GM19438 (cell line): Measurements from ENCODE around the gene GORAB.

Source experiments
- ATAC-seq: cut with Tn5 transposase; IDR thresholded peaks from one replicate; pipeline ENCODE4 v1.9.1; 2021; ENCODE audit warnings: low read depth; ENCODE audit not compliant: unreplicated experiment

The GORAB gene, protein sequence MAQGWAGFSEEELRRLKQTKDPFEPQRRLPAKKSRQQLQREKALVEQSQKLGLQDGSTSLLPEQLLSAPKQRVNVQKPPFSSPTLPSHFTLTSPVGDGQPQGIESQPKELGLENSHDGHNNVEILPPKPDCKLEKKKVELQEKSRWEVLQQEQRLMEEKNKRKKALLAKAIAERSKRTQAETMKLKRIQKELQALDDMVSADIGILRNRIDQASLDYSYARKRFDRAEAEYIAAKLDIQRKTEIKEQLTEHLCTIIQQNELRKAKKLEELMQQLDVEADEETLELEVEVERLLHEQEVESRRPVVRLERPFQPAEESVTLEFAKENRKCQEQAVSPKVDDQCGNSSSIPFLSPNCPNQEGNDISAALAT

DNA sequence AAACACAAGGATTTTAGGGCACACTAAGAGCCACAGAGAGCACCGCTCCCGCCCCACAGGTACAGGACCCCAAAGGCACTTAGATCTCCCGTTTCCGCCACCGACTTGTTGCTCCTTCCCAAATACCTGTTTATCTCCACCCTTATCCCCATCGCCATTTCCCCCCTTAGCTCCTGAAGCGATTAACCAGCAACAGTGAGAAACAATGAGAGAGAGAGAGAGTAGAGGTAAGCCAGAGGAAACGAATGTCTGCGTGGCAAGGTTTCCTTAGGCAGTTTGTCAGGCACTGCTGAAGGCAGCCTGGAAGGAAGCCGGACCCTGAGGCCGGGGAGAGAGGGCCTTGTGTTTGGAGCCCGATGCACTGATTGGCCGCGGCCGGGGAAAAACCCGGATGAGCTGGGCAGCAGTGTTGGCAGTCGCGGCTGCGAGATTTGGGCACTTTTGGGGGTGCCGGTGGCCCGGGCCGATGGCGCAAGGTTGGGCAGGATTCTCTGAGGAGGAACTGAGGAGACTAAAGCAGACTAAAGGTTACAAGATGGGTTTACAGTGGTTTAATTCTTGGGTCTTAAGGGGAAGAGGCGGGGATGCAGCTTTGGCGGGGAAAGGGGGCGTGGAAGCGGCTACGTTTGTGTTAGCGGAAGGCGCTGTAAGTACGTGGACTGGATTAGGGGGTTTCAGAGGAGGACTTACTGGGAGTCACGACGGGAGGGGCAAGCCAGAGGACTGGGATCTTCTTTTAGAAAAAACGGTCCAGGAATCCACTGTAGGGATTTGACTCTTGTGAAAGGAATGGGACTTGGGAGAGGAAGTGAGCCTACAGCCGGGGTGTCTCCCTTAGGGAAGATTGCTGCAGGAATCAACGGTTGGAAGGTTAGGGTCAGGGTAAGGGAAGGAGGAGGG lies at the start of gene GORAB:
TSS of gene GORAB (plus strand) at position 409 of the 900 bp plus-strand sequence. CDS start at position 467, 58 bp downstream.
- ATAC-seq = peak; percentile 97

DNA sequence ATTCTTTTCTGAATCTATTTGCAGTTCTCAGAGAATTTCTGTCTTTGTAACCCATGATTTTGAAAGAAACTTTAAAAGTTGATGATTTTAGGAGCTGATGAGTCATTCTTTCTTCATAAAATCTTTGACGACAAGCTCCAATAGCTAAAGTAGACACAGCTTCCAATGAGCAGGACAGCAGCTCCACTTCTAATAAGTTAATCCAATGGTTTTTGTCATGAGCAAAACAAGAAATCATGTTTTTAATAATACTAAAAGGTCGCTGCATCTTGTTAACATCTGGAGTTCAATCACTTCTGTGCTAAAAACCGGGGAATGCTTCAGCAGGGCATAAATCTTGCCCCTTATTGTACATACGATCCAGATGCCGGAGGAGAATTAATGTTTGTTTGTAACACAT lies 48.9 kb upstream of the GORAB start:
- ATAC-seq = no peak

DNA sequence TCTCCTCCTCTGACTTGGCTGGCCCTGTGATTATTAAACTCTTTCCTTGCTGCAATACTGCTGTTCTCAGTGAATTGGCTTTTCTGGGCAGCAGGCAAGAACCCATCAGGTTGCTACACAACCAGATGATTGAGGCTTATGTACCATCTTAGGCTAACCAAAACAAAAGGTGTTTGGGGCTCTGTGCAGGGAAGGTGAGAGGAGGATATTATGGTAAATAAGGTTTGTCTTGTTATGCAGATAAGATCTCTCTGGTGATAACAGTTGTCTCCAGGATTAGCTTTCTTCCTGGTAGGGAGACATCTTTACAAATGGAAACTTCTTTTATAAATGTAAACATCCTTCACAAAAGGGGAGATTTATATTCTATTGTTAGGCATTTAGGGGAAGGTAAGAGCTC lies 44.5 kb upstream of the GORAB start:
- no peak for ATAC-seq

DNA sequence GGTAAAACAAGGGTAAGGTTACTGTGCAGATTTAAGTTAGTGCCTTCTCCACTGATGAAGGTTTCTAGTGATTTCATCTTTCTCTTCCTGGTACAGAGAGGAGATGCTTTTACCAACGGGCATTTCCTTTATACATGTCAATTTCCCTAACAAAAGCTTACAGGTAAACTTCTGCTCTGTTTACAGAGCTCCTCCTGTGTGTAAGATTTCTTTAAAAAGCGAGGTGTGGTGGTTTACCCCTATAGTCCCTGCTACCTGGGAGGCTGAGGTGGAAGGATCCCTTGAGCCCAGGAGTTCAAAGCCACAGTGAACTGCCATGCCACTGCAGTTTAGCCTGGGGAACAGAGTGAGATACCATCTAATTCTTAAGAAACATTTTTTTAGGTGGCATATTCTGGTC lies 40.7 kb upstream of the GORAB start:
- no peak for ATAC-seq

DNA sequence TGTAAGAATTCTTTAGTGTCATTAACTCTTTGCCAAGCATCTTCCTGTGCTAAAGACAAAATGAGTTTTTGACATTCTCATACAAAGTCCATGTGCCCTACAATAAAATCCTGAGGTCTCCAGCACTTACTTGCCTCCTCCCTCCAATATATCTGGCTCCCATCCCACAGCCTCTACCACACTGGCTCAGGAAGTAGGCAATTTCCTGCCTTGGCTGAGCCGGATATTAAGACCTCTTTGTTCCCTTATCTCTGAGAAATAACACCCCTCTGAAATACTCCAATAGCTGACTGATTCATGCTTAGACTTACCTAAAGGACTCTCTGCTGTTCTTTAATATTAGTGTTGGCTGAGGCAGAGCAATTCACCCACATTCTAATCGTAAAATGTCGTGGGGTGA lies 37.6 kb upstream of the GORAB start:
- no peak for ATAC-seq

DNA sequence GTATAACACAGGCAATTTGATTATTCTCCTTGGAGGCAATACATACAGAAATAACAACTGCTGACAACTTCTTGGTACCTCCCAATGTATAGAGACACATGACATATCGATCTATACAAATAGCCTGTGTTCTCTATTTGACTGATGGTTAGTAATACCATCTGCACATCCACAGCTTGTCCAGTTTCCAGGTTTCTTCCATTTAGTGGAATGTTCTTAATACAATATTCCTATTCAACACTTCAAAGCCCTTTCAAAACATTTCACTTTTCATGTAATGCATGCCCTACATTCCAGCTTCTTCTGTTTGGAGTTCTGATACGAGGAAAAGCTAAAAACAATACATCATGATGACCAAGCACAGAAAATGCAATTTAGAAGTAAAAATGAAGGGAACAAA lies 37.0 kb upstream of the GORAB start:
- ATAC-seq = no peak

DNA sequence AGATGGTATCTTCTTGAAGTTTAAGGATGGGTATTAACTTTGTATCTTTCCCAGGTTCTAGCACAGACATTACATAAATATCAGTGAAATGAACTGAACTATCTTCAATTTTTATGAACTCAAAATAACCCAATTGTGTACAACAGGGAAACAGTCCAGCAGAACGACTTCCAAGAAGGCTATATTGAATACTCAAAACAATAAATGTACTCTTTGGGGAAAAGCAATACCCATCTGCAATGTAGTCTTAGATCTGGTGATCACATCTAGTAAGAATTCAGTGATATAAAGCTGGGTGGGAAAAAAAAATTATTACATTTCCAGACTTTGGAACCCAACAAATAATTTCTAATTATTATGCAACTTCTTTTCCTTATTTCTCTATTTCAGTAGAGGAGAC lies 33.1 kb upstream of the GORAB start:
- ATAC-seq = no peak

DNA sequence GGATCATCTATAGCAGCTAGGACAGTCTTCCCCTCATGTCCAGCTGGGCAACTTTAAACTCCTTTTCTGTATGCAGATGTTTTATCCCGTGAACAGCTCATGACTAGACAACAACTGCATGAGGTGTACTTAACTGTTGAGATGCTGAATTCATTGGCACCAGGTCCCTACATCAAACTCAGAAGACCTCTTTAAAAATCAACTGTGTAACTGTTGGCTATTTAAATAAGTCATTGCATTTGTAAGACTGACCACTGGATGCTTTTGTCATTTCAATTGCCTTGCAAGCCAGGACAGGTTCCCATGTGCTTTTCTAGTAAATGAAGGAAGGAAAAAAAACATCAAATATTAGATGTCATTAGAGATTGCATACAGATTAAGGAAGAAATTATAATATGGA lies 28.3 kb upstream of the GORAB start:
- ATAC-seq = no peak

DNA sequence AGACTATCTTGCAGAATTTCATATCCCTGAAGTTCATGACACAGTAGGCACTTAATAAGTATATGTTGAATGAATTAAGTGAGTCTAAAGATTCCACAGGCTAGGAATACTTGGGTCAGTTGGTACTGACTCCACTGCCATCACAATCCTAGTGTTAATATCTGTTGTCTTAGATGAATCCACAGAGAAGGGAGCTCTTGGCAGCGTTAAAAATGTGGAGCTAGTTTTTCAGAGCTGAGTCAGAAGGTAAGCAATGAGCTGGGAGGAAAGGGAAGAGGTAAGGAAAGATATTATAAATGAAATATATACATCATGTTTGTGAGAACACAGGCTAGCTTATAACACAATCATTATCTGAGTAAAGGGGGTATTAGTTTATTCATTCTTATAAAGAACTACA lies 21.8 kb upstream of the GORAB start:
- no peak for ATAC-seq

DNA sequence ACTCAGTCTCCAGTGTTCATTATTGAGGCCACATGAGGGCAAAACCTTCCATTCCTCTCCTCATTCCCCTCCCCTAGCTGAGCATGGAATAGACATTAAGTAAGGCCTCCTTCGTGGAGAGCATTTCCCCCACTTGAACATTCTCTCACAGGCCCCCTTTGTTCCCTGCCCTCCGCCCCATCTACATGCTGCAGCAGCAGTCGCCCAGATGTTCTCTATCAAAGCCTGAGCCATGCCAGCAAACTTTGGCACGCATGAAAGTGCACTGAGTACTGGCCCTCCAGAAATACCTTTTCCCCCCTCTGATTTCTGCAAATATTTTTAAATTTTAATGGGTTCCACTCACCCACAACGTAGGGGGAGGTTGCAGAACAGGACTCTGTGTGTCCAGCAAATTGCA lies 20.9 kb upstream of the GORAB start:
- ATAC-seq = no peak

DNA sequence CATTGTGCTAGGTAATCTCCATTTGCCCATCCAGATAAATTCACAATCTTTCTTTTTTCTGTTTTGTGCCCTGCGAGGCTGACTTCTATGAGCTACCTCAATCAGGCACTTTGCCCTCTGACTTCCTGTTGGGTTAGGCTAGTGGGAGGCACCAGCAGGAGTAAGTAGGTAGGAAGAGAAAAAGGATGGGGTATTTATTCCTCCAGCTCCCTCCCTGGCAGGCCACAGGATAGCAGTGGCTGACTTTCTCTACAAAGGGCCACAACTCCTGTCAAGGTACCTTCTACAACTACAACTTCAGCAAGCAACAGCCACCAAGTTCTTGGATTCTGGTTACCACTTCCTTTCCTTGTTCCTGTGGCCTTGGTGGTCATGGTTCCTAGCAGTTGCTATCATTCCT lies 18.8 kb upstream of the GORAB start:
- ATAC-seq = no peak

DNA sequence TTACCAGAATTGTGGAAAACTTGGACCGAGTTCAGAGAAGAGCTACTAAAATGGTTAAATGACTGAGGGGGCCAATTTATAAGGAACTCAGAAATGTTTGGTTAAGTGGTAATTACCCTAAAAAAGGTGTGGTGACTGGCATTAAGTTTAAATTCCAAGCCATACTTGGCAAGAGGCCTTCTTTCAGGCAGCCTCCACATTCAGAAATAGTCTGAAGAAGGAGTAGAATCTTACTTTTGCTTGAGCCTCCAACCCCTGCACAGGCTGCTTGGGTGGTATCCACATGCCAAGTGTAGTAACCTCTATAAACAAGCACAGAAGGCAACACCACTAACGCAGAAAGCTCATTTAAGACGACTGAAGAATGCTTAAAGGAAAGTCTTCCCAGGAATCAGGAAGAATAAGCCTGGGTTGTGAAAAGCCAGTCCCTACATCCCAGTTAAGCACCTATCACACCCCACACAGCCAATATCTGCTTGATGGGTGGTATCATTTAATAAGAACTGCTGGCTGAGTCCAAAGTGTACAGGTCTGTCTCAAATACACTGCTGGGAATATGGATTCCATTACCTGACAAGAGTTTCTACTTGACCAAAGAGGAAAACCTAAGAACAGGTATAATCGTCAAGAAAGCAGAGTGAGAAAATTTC lies 13.7 kb upstream of the GORAB start:
- no peak for ATAC-seq

DNA sequence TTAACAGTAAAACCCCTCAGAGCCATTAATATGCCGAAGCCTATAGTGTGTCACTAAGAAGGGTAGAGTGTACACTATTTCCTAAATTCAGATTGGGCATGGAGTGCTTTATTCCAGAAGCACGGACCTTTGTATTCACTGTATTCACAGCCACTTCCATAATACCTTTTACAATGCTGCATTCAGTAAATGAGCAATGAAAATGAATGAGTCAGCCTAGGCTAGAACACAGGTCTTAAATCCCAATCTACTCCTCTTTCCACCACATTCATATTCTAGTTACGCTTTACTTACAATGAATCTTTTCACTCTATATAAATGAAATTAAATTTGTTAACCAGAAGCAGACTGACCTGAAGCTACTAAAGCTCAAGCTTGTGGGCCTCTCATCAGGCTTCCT lies 13.0 kb upstream of the GORAB start:
- no peak for ATAC-seq

DNA sequence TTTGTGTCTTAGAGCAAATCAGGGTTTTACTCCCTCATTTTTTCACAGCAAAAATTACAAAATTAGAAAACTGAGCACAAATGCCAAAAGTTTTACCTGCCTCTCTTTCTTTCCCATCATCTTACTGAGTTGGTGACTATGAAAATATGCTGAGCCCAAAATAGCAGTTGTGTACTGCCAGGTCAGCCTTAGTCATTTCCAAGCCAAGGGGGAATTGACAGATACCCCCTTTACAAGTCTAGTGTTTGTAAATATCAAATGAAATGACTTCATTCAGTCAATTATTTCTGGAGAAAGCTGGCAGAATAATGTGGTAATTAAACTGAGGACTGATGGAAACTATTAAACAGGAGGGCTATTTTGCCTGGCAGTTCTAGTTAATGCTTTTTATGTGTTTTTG lies 11.4 kb upstream of the GORAB start:
- no peak for ATAC-seq

DNA sequence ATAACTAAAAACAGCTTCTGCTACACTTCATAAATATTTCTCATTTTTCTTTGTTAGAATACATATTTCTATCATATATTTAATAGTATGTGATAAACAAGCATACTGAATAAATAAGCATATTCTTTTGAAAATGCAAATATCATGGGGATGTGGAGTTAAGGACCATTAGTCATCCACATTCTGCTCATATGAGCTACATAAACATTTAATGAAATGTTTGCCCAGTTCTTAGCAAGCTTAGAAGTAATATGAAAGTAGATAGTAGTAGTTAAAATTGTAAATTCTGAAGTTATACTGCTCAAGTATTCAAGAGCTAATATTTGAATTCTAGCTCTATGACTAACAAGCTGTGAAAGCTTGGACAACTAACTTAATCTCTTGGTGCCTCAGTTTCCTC lies 10.1 kb upstream of the GORAB start:
- ATAC-seq = no peak

DNA sequence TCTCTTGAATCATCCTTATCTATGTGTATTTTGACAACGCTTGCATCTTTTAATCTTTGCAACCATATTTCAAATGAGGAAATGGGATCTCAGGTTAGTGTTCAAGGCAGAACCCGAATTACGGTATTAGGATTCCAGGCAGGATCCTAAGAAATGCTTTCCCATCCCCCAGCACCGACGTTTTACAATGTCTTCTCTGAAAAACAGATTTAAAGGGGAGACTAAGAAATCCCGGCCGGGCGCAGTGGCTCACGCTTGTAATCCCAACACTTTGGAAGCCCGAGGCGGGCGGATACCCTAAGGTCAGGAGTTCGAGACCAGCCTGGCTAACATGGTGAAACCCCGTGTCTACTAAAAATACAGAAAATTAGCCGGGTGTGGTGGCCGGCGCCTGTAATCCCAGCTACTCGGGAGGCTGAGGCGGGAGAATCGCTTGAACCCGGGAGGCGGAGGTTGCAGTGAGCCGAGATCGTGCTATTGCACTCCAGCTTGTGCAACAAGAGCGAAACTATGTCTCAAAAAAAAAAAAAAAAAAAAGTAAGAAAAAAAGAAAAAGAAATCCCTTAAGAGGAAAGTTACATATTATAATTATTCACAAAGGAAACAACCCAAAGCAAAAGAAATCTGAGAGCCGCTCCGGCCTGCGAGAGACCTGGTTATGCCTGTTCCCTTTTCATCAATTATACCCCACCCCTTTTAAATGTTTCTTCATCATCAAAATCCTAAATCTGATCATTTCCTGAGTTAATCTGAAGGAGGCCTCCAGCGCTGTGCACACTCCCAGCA lies 801 bp upstream of the GORAB start:
- no peak for ATAC-seq

DNA sequence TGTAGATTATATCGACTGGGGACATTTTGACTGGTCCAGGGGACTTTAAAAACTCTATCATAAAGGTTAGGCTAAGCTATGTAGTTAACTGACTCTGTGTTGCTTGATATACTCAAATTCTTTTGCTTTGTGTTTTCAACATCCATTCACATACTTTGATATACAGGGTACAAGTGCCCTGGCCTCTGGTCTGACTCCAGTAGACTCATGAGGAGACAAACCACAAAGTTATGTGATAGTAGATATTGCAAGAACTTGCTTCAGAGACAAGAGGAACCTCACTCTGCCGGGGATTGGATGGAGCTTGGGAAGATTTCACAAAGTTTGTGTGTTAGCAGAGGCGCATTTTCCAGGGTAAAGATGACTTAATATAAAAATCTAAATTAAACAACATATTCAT lies 1.3 kb downstream of the GORAB start:
- no peak for ATAC-seq

DNA sequence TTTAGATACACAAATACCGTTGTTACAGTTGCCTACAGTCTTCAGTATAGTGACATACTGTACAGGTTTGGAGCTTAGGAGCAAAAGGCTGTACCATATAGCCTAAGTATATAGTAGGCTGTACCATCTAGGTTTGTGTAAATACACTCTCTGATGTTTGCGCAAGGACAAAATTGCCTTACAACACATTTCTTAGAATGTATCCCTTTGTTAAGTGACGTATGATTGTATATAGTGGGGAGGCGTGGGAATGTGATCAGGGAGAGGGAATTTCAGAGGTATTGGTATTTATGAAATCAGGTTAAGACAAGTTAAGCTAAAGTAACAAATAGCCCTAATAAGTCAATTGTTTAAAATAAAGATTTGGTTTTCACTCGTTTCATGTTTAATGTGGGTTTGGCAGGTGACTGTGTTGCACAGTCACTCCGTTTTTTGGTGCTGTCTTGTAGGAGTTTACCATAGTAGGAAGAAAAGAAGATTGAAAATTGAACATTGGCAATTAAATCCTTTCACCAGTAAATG lies 2.7 kb downstream of the GORAB start:
- no peak for ATAC-seq

DNA sequence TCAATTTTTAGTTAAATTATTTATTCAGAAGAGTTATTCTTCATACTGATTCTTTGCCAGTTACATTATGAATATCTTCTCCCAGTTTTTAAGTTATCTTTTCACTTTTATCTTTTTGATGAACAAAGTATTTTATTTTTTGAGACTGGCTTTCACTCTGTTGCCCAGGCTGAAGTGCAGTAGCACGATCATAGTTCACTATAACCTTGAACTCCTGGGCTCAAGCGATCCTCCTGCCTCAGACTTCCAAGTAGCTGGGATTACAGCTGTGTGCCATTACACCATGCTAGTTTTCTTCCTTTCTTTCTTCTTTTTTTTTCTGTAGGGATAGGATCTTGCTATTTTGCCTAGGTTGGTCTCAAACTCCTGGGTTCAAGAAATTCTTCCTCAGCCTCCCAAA lies 3.5 kb downstream of the GORAB start:
- no peak for ATAC-seq

DNA sequence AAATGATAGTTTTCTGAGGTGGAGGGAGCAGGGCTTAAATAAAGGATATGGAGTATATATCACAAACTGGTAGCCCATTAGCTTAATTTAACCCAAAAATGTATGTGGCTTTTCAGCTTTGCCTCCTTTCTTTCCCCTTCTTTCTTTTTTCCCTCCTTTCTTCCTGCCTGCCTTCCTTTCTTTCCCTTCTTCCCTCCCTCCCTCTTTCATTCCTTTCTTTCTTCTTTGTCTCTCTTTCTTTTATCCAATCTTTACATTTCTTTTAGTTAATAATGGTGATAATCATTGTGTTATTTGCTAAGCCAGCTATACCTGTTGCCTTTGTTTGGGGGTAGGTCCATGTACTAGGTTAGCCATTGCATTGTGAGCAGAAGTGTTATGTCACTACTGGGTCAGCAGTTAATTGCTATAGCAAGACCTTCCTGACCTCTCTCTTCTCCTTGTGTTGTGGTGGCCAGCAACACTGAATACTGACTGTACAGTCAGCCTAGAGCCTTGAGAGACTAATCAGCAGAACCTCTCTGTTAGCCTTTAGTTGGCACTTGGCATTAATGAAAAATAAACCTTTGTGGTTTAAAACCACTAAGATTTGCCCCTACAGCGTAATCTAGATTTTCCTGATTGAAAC lies 5.1 kb downstream of the GORAB start:
- ATAC-seq = no peak
